ENCODE data around the gene CDH5.

CDH5 gene

DNA sequence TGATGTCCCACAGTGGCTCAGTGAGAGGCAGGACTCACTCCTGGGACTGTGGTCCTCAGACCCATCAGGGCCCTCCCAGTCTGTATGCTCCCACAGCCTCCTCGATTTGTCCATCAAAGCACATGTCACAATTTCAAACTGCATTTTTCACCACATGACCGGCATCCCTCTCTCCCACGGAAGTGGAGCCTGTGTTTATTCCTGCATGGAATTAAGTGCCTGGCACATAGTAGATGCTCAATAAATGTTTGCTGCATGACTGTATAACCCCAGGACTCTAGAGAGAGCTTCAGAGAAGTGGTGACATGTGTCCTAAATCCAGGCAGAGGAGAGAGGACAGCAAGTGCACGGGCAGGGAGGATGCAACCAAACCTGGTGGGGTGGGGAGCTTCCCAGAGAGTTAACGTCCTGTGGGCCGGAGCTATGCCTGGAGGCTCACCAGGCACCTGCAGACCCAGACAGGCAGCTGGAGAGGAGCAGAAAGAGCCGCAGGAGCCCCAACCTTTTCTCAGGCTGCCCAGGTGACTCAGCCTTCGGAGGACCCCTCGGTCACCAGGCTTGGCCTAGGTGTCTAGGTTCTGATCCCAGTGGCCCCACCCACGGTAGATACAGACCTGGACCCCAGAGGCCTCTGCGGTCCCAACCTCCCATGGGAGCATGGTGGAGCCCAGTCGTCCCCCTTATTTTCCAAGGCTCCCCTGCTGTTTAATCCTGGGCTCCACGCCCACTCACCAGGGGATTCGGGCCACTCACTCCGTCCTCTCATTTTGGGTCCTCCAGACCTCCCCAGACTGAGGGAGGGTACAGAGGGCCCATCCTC, 5.8 kb downstream of the CDH5 start:
- TF ChIP-seq, protein P1, sequence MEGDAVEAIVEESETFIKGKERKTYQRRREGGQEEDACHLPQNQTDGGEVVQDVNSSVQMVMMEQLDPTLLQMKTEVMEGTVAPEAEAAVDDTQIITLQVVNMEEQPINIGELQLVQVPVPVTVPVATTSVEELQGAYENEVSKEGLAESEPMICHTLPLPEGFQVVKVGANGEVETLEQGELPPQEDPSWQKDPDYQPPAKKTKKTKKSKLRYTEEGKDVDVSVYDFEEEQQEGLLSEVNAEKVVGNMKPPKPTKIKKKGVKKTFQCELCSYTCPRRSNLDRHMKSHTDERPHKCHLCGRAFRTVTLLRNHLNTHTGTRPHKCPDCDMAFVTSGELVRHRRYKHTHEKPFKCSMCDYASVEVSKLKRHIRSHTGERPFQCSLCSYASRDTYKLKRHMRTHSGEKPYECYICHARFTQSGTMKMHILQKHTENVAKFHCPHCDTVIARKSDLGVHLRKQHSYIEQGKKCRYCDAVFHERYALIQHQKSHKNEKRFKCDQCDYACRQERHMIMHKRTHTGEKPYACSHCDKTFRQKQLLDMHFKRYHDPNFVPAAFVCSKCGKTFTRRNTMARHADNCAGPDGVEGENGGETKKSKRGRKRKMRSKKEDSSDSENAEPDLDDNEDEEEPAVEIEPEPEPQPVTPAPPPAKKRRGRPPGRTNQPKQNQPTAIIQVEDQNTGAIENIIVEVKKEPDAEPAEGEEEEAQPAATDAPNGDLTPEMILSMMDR (conservative IDR thresholded peaks at IDR 0.05), result no peak
- no peak for TF ChIP-seq ZFX (IDR thresholded peaks at IDR 0.05)
- H3K27ac ChIP-seq, result no peak overlapping the region

DNA sequence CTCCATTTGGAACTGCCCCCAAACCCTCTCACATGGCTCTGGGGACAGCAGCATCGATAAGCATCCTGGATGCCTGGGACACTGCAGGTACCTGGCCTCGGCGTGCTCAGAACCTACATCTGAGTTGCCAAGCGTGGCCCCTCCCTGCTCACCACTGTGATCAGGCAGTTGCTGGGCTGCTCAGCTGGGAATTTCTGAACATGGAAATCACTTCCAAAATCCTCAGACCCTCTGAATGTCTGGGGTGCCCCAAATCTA, 6.3 kb downstream of the CDH5 start:
- TF ChIP-seq ZFX (IDR thresholded peaks at IDR 0.05), result no peak
- TF ChIP-seq, protein P1 (conservative IDR thresholded peaks at IDR 0.05), result no peak
- H3K27ac ChIP-seq, result no peak overlapping the region

DNA sequence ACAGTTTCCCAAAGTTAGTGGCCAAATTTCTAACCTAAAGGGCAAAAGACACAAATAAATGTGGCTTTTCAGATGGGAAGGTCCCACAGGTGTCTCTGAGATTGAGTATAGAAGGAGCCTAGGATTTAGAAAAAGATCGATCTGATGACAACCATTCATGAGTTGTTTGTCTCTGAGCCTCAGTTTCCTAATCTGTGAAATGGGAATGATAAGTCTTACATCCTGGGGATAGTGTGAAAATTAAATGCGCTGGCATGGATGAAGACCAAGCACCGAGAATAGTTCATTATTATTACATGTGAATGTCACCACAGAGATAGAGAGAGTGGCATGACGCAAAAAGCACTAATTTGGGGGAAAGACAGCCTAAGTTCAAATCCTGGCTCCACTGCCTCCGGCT, 7.2 kb downstream of the CDH5 start:
- no peak for TF ChIP-seq ZFX (IDR thresholded peaks at IDR 0.05)
- TF ChIP-seq, protein P1 (conservative IDR thresholded peaks at IDR 0.05), result no peak

DNA sequence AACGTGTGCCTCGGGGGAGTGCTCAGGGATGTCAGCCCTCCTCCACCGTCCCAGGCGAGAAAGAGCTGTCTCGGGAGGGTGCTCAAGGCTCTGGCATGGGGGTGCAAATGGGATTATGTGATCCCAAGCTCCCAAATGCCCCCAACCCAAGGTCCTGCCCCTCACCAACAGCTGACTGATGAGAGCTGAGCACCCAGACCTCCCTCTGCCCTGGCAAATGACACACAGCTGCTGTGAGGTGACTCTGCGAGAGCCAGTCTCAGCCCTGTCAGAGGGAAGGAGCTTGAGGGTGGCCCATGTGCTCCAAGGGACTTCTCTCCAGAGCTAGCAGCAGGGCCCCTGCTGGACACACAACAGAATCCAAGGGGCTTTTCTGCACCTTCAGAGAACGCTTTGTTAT, 7.7 kb downstream of the CDH5 start:
- H3K27ac ChIP-seq, result no peak overlapping the region
- no peak for TF ChIP-seq ZFX (IDR thresholded peaks at IDR 0.05)
- TF ChIP-seq, protein P1 (conservative IDR thresholded peaks at IDR 0.05), result no peak

More for the DNA sequence above, 7.2 kb downstream of the CDH5 start:
- no peak overlapping the region for H3K27ac ChIP-seq

DNA sequence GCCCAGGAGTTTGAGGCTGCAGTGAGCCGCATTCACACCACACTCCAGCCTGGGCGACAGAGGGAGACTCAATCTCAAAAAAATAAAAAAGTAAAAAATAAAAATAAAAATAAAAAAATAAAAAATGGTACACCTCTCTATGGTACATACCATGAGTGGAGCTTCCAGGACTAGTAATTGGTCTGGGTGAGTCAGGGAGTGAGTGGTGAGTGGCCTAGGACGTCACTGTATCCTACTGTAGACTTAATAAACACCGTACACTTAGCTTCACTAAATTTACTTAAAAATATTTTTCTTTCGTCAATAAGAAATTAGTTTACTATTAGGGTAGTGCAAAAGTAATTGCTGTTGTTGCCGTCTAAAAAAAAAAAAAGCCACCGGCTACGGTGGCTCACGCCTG, 9.0 kb downstream of the CDH5 start:
- H3K27ac ChIP-seq, result no peak overlapping the region
- TF ChIP-seq, protein P1 (conservative IDR thresholded peaks at IDR 0.05), result no peak
- TF ChIP-seq ZFX (IDR thresholded peaks at IDR 0.05), result no peak

DNA sequence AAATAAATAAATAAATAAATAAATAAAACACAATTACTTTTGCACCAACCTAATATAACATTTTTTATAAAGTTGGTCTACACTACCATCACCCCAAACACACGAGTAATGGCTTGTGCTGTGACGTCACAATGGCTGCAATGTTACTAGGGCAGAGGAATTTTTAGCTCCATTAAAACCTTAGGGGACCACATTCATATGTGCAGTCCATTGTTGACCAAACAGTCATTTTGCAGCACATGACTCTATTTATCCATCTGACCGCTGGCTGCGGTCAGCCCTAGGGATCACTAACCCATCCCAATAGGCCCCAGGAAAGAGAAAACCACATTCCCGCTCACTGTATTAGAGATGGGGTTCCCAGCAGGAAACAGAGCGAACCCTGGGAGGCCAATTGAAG, 9.6 kb downstream of the CDH5 start:
- TF ChIP-seq ZFX (IDR thresholded peaks at IDR 0.05), result no peak
- TF ChIP-seq, protein P1 (conservative IDR thresholded peaks at IDR 0.05), result no peak

DNA sequence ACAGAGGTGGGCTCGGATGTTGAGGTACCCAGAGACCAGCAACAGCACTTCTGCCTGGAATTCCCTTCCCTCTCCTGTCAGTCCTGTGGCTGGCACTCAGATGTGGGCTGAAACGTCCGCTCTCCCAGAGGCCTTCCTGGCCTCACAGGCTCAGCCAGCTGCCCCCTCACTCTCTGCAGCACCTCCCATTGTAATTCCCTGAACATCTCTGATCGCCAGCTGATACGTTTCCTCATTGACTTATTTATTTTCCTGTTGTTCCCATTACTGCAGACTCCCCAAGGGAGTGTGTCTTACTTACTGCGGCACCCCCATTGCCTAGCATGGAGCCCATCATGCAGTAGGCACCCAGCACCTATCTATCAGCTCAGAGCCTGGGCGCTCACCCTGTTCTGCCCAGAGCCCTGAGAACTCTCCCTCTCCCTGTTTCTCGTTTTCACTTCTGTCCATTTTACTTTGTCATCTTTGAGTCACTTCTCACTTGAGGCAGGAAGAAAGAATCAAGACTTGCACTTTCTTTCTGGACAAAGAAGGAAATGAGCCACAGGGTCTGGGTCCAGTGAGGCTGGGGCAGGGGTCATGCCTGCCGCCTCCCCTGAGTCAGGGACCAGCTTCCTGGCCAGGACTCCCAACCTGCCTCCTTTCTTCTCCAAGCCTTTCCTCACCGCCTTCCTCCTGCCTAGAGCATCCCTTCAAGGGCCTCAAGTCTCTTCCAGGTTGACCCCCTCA, 10.2 kb downstream of the CDH5 start:
- TF ChIP-seq ZFX (IDR thresholded peaks at IDR 0.05), result no peak
- TF ChIP-seq, protein P1 (conservative IDR thresholded peaks at IDR 0.05), result no peak

More for the DNA sequence above, 9.6 kb downstream of the CDH5 start:
- no peak overlapping the region for H3K27ac ChIP-seq

More for the DNA sequence above, 10.2 kb downstream of the CDH5 start:
- no peak overlapping the region for H3K27ac ChIP-seq
